ENCODE results near the gene ITPR2. TPM values are rescaled to one million over a fixed set of nuclear protein-coding genes. Genes with fewer than 3 reads are reported as not detected.

Gene ITPR2
- total and polyA plus RNA-seq, 2 of the 13 experiments (the other 11 are each of a cell fraction or from before 2014, with no cell fraction given) = 31.9 to 81.9 TPM

DNA sequence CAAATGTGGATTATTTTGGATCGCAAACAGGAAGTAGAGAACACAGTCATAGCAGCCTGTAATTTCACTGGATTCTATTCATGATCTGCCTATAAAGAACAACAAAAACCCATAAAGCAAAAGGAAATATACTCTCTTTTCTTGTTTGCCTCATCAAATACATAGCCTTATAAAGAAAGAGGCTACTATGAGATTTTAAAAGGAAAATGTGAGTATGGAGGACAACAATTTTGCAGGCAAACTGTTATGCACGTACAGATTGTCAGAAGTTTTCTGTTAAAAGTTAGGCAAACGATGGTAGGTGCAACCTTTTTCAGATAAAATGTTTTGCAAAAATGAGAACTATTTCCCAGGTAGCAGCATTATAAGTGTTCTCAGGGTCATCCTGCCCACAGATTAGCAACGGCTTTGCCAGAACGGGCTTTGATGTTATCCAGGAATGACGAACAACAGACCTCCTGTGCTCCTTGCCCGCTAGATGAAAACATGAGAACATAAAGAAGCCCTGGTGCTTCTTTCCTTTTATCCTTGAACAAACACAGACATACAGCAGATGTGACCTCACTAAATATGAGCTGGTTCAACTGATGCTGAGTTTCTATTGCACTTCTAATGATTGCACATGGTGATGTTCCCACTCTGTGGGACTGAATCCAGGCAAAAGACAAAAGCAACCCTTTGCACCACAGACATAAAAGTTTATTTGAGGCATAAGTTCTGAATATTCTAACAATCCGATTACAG is 88.1 kb downstream of the ITPR2 start (continued):
- TF ChIP-seq ZNF772 (CRISPR knock-in tag; IDR thresholded peaks at IDR 0.05) (0 out of 2 replicates have a peak, but pooled peaks have one; percentile 53), NCOA2 (CRISPR knock-in tag; IDR thresholded peaks at IDR 0.05) (peak; percentile 99), SRY (CRISPR knock-in tag; IDR thresholded peaks at IDR 0.05) (no peak), ZNF879 (CRISPR knock-in tag; IDR thresholded peaks at IDR 0.05) (no peak), CBX2 (IDR thresholded peaks at IDR 0.05; ENCODE audit: low read depth, low read length) (no peak), CBX2 (CRISPR knock-in tag; IDR thresholded peaks at IDR 0.05; ENCODE audit: low read depth) (no peak), PRPF4 (IDR thresholded peaks at IDR 0.05; ENCODE audit: low read depth, low read length, poor library complexity, severe bottlenecking) (no peak), SSRP1 (CRISPR knock-in tag; IDR thresholded peaks at IDR 0.05) (no peak; the same call in 1 of the 2 replicates), TOPORS (CRISPR knock-in tag; IDR thresholded peaks at IDR 0.05) (no peak), ZNF274 (CRISPR knock-in tag; IDR thresholded peaks at IDR 0.05) (no peak), KLF13 (CRISPR knock-in tag; IDR thresholded peaks at IDR 0.05) (no peak), ZNF256 (CRISPR knock-in tag; conservative IDR thresholded peaks at IDR 0.05) (no peak), FOXJ3 (CRISPR knock-in tag; IDR thresholded peaks at IDR 0.05; ENCODE audit: borderline replicate concordance) (peak; percentile 97), ONECUT2 (CRISPR knock-in tag; IDR thresholded peaks at IDR 0.05) (peak; percentile 50), CBX5 (CRISPR knock-in tag; IDR thresholded peaks at IDR 0.05; ENCODE audit: borderline replicate concordance) (peak; percentile 88), ZNF788 (CRISPR knock-in tag; IDR thresholded peaks at IDR 0.05; ENCODE audit: borderline replicate concordance) (peak; percentile 60; the same call in 1 of the 2 replicates), ATF7 (IDR thresholded peaks at IDR 0.05) (peak; percentile 78), ATF7 (CRISPR knock-in tag; IDR thresholded peaks at IDR 0.05) (peak; percentile 81; the same call in 1 of the 2 replicates), HOXA5 (CRISPR knock-in tag; IDR thresholded peaks at IDR 0.05) (peak; percentile 53; the same call in 1 of the 2 replicates), GABPB1 (CRISPR knock-in tag; IDR thresholded peaks at IDR 0.05) (peak; percentile 40; the same call in 1 of the 2 replicates), ZSCAN31 (CRISPR knock-in tag; IDR thresholded peaks at IDR 0.05; ENCODE audit: low read depth) (0 out of 2 replicates have a peak, but pooled peaks have one; percentile 36), ZNF629 (CRISPR knock-in tag; conservative IDR thresholded peaks at IDR 0.05) (no peak)
- TF ChIP-seq, protein P1, sequence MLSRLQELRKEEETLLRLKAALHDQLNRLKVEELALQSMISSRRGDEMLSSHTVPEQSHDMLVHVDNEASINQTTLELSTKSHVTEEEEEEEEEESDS (CRISPR knock-in tag; IDR thresholded peaks at IDR 0.05; ENCODE audit: borderline replicate concordance) = no peak
- TF ChIP-seq, protein P2, sequence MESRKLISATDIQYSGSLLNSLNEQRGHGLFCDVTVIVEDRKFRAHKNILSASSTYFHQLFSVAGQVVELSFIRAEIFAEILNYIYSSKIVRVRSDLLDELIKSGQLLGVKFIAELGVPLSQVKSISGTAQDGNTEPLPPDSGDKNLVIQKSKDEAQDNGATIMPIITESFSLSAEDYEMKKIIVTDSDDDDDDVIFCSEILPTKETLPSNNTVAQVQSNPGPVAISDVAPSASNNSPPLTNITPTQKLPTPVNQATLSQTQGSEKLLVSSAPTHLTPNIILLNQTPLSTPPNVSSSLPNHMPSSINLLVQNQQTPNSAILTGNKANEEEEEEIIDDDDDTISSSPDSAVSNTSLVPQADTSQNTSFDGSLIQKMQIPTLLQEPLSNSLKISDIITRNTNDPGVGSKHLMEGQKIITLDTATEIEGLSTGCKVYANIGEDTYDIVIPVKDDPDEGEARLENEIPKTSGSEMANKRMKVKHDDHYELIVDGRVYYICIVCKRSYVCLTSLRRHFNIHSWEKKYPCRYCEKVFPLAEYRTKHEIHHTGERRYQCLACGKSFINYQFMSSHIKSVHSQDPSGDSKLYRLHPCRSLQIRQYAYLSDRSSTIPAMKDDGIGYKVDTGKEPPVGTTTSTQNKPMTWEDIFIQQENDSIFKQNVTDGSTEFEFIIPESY (CRISPR knock-in tag; IDR thresholded peaks at IDR 0.05) = 0 out of 2 replicates have a peak, but pooled peaks have one; percentile 18
- TF ChIP-seq, protein P3, sequence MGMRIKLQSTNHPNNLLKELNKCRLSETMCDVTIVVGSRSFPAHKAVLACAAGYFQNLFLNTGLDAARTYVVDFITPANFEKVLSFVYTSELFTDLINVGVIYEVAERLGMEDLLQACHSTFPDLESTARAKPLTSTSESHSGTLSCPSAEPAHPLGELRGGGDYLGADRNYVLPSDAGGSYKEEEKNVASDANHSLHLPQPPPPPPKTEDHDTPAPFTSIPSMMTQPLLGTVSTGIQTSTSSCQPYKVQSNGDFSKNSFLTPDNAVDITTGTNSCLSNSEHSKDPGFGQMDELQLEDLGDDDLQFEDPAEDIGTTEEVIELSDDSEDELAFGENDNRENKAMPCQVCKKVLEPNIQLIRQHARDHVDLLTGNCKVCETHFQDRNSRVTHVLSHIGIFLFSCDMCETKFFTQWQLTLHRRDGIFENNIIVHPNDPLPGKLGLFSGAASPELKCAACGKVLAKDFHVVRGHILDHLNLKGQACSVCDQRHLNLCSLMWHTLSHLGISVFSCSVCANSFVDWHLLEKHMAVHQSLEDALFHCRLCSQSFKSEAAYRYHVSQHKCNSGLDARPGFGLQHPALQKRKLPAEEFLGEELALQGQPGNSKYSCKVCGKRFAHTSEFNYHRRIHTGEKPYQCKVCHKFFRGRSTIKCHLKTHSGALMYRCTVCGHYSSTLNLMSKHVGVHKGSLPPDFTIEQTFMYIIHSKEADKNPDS (CRISPR knock-in tag; IDR thresholded peaks at IDR 0.05) = 0 out of 2 replicates have a peak, but pooled peaks have one; percentile 50
- TF ChIP-seq, protein P4, sequence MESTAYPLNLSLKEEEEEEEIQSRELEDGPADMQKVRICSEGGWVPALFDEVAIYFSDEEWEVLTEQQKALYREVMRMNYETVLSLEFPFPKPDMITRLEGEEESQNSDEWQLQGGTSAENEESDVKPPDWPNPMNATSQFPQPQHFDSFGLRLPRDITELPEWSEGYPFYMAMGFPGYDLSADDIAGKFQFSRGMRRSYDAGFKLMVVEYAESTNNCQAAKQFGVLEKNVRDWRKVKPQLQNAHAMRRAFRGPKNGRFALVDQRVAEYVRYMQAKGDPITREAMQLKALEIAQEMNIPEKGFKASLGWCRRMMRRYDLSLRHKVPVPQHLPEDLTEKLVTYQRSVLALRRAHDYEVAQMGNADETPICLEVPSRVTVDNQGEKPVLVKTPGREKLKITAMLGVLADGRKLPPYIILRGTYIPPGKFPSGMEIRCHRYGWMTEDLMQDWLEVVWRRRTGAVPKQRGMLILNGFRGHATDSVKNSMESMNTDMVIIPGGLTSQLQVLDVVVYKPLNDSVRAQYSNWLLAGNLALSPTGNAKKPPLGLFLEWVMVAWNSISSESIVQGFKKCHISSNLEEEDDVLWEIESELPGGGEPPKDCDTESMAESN (CRISPR knock-in tag; conservative IDR thresholded peaks at IDR 0.05) = no peak; the same call in 1 of the 2 replicates
